Skeletal muscle tissue (tissue), 4 donors: Measurements from ENCODE around the gene RTF1. TPM values are rescaled to one million over a fixed set of nuclear protein-coding genes. Genes with fewer than 3 reads are reported as not detected.
"Not testable (repeated sequence)": the region's sequence is repeated elsewhere in the genome, so short reads cannot be mapped to it uniquely, and the experiment has no call there.

Source experiments
- H3K27ac ChIP-seq: one replicate; pipeline ENCODE4 v1.7.0; 2013; ENCODE audit warnings: mild to moderate bottlenecking, low read depth, low read length, inconsistent platforms
- H3K27me3 ChIP-seq, 3 donors: one replicate each; pipeline ENCODE4 v1.7.0; 2013; ENCODE audit warnings: low read length in 3 of 3; ENCODE audit not compliant: control insufficient read depth in 3 of 3, insufficient read depth in 3 of 3
- H3K36me3 ChIP-seq, 3 donors: one replicate each; pipeline ENCODE4 v1.7.0; 2013; ENCODE audit warnings: low read length in 3 of 3; ENCODE audit not compliant: control insufficient read depth in 3 of 3, insufficient read depth in 3 of 3
- H3K4me1 ChIP-seq, 3 donors: one replicate each; pipeline ENCODE4 v1.7.0; 2013; ENCODE audit warnings: low read length in 3 of 3, mild to moderate bottlenecking in 3 of 3; ENCODE audit not compliant: control insufficient read depth in 3 of 3, insufficient read depth in 3 of 3
- H3K4me3 ChIP-seq, 3 donors: one replicate each; pipeline ENCODE4 v1.7.0; 2013; ENCODE audit warnings: low read length in 3 of 3
- H3K9ac ChIP-seq, 3 donors: one replicate each; pipeline ENCODE4 v1.7.0; 2013; ENCODE audit warnings: low read length in 3 of 3, mild to moderate bottlenecking in 3 of 3, moderate library complexity in 2 of 3, low read depth in 1 of 3
- H3K9me3 ChIP-seq, 3 donors: one replicate each; pipeline ENCODE4 v1.7.0; 2013; ENCODE audit warnings: low read length in 3 of 3; ENCODE audit not compliant: control insufficient read depth in 3 of 3
- total RNA-seq: library from RNA; depleted of rRNA; stranded (reverse); fragments of >200 nt; gene quantifications from one replicate; pipeline ENCODE4 v1.2.3, GENCODE V29; 2014
- donor health status: Osteomylitis.

The RTF1 gene
- total RNA-seq, 1 donor from 2014 or later = 31.3 TPM

DNA sequence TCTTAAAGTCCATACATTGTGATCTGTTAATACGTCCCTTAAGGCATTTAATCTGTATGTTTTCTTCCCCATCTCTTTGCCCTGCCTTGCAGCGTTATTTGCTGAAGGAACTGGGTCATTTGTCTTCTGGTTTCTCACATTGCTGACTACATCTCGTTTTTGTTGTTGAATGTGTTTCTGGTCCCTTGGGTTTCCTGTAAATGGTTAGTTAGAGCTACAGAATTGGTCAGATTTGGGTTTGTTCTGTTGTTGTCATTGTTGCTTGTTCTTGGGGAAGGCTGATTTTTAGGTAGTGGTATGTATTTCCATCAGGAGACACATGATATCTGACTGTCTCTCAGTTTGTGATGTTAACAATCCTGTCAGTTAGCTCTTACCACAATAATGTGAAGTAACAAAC lies 49.8 kb downstream of the RTF1 start:
- H3K4me1 ChIP-seq = no peaks in the 10 kb centered on the region
- H3K9me3 ChIP-seq = no peaks in the 10 kb centered on the region
- peaks cover 20 to 52% (median 41%) of the 10 kb centered on the region in 3 donors for H3K36me3 ChIP-seq

DNA sequence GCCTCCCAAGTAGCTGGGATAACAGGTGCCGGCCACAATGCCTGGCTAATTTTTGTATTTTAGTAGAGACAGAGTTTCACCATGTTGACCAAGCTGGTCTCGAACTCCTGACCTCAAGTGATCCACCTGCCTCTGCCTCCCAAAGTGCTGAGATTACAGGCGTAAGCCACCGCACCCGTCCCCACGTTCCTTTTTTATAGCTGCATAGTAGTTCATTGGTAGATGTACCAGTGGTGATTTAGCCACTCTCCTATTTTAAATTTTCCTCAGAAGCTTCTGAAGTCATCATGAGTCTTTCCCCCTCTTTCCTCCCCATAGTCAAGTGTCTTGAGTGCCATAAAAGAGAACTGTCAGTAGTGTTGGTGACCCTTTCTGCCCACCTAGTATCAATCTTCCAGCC lies 52.7 kb downstream of the RTF1 start:
- not testable (repeated sequence) for H3K27me3 ChIP-seq, H3K9me3 ChIP-seq, H3K4me3 ChIP-seq, H3K9ac ChIP-seq, H3K4me1 ChIP-seq, H3K27ac ChIP-seq
- peaks cover 26 to 56% (median 53%) of the 10 kb centered on the region in 3 donors for H3K36me3 ChIP-seq

More for the DNA sequence above, 49.8 kb downstream of the RTF1 start:
- no peaks in the 10 kb centered on the region for H3K27me3 ChIP-seq
- H3K27ac ChIP-seq = no peak overlapping the region
- no peak overlapping the region for H3K9ac ChIP-seq
- no peak overlapping the region for H3K4me3 ChIP-seq

DNA sequence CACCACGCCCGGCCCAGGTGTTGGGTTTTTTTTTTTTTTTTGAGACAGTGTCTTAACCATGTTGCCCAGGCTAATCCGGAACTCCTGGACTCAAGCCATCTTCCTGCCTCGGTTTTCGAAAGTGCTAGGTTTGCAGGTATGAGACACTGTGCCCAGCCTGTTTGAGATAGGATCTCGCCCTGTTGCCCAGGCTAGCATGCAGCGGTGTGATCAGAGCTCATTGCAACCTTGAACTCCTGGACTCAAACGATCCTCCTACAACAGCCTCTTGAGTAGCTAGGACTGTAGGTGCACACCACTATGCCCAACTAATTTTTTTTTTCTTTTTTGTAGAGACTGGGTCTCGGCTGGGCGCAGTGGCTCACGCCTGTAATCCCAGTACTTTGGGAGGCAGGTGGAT lies 56.5 kb downstream of the RTF1 start:
- no peaks in the 10 kb centered on the region for H3K9me3 ChIP-seq
- H3K4me1 ChIP-seq = no peaks in the 10 kb centered on the region
- H3K27me3 ChIP-seq = no peaks in the 10 kb centered on the region
- no peak overlapping the region for H3K27ac ChIP-seq
- H3K9ac ChIP-seq = no peak overlapping the region
- H3K4me3 ChIP-seq = no peak overlapping the region
- H3K36me3 ChIP-seq = peaks cover 56 to 69% (median 62%) of the 10 kb centered on the region in 3 donors

DNA sequence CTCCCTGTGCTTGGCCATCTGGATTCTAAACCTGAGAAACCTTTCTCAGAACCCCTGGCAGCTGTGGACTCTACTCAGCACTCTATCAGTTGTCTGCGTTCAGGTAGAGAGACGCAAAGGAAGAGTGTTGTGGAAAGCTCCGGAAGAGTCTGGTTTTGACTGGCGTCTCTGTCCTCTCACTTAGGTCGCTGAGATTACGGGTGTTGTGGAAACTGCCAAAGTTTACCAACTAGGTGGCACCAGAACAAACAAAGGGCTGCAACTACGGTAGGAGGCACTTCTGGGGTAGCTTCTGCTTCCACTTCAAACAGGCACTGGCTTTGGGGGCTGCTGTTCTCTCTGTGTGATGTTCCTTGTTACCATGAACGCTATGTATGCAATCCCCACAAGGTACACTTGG lies 57.5 kb downstream of the RTF1 start:
- Histone ChIP-seq H3K27me3 (no peaks in the 10 kb centered on the region), H3K27ac (no peak overlapping the region), H3K4me3 (no peak overlapping the region), H3K36me3 (peaks cover 60 to 74% (median 70%) of the 10 kb centered on the region in 3 donors), H3K4me1 (no peaks in the 10 kb centered on the region), H3K9me3 (no peaks in the 10 kb centered on the region), H3K9ac (no peak overlapping the region)

DNA sequence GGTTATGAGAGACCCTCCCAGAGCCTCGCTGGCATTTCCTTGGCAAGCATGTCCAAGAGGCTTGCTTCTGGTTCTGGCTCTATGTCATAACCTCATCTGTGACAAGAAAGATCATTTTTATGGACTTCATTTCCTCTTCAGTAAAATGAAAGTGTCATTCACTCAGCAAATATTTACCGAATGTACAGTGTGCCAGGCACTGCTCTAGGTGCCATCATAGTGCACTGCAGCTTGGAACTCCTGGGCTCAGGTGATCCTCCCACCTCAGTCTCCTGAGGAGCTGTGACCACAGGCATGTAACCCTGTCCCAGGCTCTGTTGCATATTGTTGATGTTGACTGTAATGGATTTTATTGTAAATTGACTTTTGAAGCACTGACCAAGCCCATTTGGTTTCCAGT lies 58.0 kb downstream of the RTF1 start:
- Histone ChIP-seq H3K36me3 (peaks cover 59 to 76% (median 73%) of the 10 kb centered on the region in 3 donors), H3K9ac (no peak overlapping the region), H3K27me3 (no peaks in the 10 kb centered on the region), H3K9me3 (no peaks in the 10 kb centered on the region), H3K4me3 (no peak overlapping the region), H3K4me1 (no peaks in the 10 kb centered on the region), H3K27ac (no peak overlapping the region)

DNA sequence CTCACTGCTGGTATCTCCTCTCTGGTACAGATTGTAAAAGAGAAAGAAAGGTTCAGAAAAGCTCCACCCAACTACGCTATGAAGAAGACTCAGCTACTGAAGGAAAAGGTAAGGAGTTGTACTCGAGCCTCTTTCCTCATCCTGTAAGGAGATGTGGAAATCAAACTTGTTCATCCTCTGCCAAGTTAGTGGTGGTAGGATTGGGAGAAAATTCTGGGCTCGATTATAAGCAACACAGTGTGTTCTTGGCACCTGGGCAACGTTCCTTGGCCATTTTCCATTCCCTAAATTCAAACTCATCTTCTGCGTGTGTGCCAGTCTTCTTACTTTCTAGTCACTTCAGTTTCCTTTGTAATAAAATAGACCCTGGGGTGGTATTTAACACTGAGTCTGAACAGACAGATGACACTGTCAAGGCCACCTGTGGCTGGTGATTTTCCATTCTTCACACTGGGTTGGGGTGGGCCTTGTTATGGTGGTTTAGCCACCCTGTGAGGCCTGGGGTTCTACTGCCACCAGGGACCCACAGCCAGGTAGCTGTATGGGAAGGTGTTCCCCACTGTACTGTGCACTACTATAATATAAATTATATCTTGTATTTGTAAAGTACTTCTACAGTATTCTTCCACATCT lies 59.6 kb downstream of the RTF1 start:
- Histone ChIP-seq H3K4me1 (no peaks in the 10 kb centered on the region), H3K36me3 (peaks cover 67 to 78% (median 75%) of the 10 kb centered on the region in 3 donors), H3K9me3 (no peaks in the 10 kb centered on the region), H3K9ac (no peak overlapping the region), H3K27me3 (no peaks in the 10 kb centered on the region), H3K27ac (no peak overlapping the region), H3K4me3 (no peak overlapping the region)

DNA sequence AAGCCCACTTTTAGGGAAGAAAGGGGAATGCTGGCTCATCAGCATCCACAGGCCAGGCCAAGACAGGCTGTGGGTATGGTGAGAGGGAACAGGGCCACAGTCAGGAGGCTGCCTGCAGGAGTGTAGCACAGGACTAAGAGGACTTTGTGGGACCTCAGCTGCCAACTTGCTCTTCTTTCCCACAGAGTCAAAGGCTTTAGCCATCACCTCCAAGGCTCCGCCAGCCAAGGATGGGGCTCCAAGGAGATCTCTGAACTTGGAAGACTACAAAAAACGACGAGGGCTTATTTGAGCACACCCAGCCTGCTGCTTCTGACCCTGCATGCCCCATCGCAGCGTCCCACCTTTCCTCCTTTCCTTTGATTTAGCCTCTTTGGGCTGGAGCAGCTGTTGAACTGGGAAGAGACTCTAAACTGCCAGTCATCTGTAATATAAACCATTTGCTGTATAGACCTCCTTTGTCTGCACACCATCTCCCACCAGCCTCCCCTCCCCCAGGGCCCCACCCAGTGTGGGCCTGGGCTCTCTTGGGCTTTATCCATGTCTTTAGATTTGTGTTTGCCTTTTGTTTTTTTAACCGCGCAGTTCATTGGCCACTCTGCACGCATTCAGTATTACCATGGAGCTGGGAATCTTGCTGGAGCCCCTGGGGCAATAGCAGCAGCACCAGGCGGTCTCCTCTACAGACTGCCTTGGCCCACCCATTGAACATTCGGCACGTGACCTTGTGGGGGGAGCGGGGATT lies 63.7 kb downstream of the RTF1 start:
- H3K27me3 ChIP-seq = no peaks in the 10 kb centered on the region
- no peak overlapping the region for H3K4me3 ChIP-seq
- no peaks in the 10 kb centered on the region for H3K4me1 ChIP-seq
- no peak overlapping the region for H3K27ac ChIP-seq
- H3K36me3 ChIP-seq = peaks cover 53 to 68% (median 67%) of the 10 kb centered on the region in 3 donors
- no peaks in the 10 kb centered on the region for H3K9me3 ChIP-seq
- no peak overlapping the region for H3K9ac ChIP-seq

DNA sequence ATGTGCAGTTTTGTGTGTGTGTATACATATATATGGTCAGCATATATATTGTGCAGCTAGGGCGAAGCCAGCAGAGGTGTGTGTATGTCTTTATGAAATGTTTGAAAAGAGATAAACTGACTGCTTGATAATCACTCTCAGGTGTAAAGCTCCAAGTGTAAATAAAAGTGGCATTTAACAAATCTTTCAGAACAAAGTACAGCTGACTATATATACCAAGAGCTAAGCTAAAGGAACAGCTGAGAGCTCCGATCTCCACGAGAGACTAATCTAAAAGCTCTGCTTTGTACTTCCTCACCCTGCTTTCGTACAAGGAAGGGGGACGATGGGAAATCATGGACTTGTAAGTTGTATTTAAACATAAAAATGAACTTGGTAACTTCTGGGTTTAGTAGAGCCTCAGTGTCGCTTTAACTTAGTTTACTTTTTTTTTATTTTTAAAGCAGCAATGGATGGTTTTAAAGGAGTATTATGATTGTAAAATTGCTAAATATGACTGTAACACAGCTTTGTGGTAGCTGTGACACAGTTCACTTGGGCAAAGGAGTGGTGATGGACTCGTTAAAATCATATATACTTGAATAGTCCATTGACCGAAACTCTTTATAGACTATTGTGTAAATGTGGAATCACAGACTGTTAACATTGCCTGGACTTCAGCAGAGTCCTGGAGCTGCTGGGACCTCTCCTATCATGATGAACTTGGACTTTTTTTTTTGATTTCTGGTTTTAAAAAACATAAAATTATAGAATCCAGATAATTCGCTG lies 65.4 kb downstream of the RTF1 start:
- Histone ChIP-seq H3K9me3 (no peaks in the 10 kb centered on the region), H3K9ac (no peak overlapping the region), H3K4me1 (no peaks in the 10 kb centered on the region), H3K27me3 (peaks cover 0 to 6% (median 3%) of the 10 kb centered on the region in 3 donors), H3K27ac (no peak overlapping the region), H3K4me3 (no peak overlapping the region), H3K36me3 (peaks cover 35 to 51% (median 49%) of the 10 kb centered on the region in 3 donors)

DNA sequence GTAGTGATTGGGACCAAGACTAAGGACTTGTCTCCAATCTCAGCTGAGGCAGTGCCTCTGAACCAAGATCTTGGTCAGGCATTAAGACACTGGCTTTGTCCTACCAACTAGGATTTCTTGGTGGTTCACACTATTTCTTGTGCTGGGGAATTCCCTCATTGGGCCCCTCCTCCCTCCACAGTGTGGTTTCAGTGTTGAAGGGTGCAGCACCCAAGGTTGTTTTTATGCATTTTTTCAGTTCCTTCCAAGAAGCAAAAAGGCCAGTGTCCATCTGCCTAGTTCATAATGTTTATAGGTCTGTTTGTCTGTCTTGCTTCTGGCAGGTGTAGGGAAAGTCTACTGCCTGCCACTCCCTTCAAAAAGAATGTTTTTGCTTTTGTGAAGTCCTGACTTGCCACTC lies 66.2 kb downstream of the RTF1 start:
- no peak overlapping the region for H3K9ac ChIP-seq
- H3K27ac ChIP-seq = no peak overlapping the region
- H3K4me1 ChIP-seq = no peaks in the 10 kb centered on the region
- H3K27me3 ChIP-seq = peaks cover 7 to 15% (median 7%) of the 10 kb centered on the region in 3 donors
- H3K4me3 ChIP-seq = no peak overlapping the region
- no peaks in the 10 kb centered on the region for H3K9me3 ChIP-seq
- peaks cover 30 to 46% (median 45%) of the 10 kb centered on the region in 3 donors for H3K36me3 ChIP-seq

DNA sequence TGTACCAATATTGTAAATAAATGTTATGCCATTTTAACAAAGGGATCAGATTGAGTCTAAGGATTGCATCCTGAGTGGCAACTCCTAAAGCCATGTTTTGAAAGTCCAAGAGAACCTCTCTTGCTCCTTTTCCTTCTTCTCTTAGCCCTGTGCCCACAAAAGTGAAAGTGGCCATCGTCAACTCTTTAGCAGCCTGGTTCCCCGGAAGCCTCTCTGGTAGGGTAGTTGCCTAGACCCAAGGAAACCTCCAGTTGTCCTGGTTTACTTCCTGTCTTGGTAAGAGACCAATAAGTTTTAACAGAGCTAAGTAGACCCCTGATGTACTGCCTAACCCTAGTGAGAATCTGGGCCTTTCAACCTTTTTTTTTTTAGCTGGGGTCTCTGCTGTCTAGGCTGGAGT lies 66.6 kb downstream of the RTF1 start:
- peaks cover 8 to 18% (median 9%) of the 10 kb centered on the region in 3 donors for H3K27me3 ChIP-seq
- H3K4me3 ChIP-seq = no peak overlapping the region
- no peaks in the 10 kb centered on the region for H3K9me3 ChIP-seq
- H3K4me1 ChIP-seq = no peaks in the 10 kb centered on the region
- H3K36me3 ChIP-seq = peaks cover 30 to 43% (median 42%) of the 10 kb centered on the region in 3 donors
- no peak overlapping the region for H3K9ac ChIP-seq
- no peak overlapping the region for H3K27ac ChIP-seq
